BJ (cell line): ENCODE results near the gene CCDC61. TPM values are rescaled to one million over a fixed set of nuclear protein-coding genes. Genes with fewer than 3 reads are reported as not detected.

Experiments
- CTCF ChIA-PET: fragments of 350-600 bp; formaldehyde crosslinking; extraction: SDS; loops from one replicate; lab custom pipeline; 2021; ENCODE audit warnings: antibody characterized with exemption, inconsistent platforms; lab: Yijun Ruan, JAX
- POLR2A ChIA-PET: fragments of 300-600 bp; sonication (Branson Sonifier 250); formaldehyde crosslinking; extraction: SDS; loops from one replicate; lab custom pipeline; 2021; ENCODE audit warnings: antibody characterized with exemption; lab: Charles Lee
- DNase-seq: peaks from one replicate; pipeline ENCODE4 v3.0.0-alpha.2; 2011; ENCODE audit warnings: low read depth
- H3K27me3 ChIP-seq: 2 replicates; pipeline ENCODE4 v1.6.0; 2011; ENCODE audit warnings: low read length; ENCODE audit not compliant: control insufficient read depth, insufficient read depth
- H3K36me3 ChIP-seq: 2 replicates; pipeline ENCODE4 v1.5.1; 2011; ENCODE audit warnings: low read length; ENCODE audit not compliant: control insufficient read depth, insufficient read depth
- H3K4me3 ChIP-seq: 2 replicates; pipeline ENCODE4 v1.5.1; 2011; ENCODE audit warnings: low read depth, mild to moderate bottlenecking, control low read depth, low read length
- polyA plus RNA-seq: library from polyadenylated mRNA; depleted of rRNA; stranded (reverse); fragments of >200 nt; gene quantifications from 2 replicates; pipeline ENCODE4 v1.2.3, GENCODE V29; 2011
- TF ChIP-seq, protein P1 (sequence below): IDR thresholded peaks from 2 replicates; pipeline ENCODE4 v1.5.1; 2011; ENCODE audit warnings: low read depth, mild to moderate bottlenecking, control low read depth, inconsistent platforms, low read length, moderate library complexity; ENCODE audit not compliant: insufficient read depth

CCDC61 gene
- polyA plus RNA-seq, 1 experiment, result 8.4 TPM

DNA sequence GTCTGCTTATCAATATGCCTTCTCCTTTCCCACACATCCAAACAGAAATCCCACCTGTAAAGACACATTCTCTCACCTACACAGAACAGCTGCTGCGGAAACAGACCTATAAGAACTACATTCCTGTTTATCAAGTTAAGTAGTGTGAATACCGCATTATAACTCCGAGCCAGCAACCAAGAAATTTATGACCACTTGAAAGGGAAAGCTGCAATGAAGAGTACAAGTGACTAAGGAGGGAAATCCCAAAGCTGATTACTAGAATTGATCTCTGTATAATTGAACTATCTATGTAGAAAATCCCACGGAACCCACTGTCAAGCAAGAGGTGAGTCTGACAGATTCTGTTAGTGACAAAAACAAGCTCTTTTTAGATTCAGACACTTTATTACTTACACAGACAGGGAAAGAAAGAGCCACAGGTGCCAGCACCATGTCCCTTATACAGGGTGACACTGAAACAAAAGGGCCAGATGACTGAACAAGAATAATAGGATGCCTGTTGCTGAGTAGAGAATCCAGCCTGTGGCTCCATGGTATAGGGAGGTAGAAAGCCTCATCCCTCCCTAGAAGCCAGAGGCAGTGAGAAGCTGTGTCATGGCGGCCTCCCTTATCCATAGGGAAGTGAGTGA, 47.1 kb downstream of the CCDC61 start:
- H3K4me3 ChIP-seq, result no peak overlapping the region
- ChIA-PET CTCF (interaction anchor here (0.7 to 3.2 kb wide), 5 partner anchors 13 to 223 kb away, joined by 3 to 16 read pairs (median 5); no protein-coding TSS in a partner anchor), POLR2A (no interaction called here)
- peaks cover 35% of the 10 kb centered on the region for H3K27me3 ChIP-seq
- no peaks in the 10 kb centered on the region for H3K36me3 ChIP-seq
- TF ChIP-seq, protein P1, sequence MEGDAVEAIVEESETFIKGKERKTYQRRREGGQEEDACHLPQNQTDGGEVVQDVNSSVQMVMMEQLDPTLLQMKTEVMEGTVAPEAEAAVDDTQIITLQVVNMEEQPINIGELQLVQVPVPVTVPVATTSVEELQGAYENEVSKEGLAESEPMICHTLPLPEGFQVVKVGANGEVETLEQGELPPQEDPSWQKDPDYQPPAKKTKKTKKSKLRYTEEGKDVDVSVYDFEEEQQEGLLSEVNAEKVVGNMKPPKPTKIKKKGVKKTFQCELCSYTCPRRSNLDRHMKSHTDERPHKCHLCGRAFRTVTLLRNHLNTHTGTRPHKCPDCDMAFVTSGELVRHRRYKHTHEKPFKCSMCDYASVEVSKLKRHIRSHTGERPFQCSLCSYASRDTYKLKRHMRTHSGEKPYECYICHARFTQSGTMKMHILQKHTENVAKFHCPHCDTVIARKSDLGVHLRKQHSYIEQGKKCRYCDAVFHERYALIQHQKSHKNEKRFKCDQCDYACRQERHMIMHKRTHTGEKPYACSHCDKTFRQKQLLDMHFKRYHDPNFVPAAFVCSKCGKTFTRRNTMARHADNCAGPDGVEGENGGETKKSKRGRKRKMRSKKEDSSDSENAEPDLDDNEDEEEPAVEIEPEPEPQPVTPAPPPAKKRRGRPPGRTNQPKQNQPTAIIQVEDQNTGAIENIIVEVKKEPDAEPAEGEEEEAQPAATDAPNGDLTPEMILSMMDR, result no peak
- no peak for DNase-seq

DNA sequence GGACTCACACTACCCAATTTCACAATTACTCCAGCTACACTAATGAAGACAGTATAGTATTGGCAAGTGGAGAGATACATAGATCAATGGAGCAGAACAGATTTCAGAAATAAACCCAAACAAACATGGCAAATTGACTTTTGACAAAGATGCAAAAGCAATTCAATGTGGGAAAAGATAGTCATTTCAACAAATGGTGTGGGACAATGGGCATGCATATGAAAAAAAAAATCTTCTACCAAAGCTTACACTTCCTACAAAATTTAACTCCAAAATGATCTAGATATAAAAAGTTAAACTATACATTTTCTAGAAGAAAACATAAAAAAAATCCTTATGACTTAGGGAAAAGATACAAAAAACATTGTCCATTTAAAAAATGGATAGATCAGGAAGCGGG, 48.3 kb downstream of the CCDC61 start:
- TF ChIP-seq, protein P1, result no peak
- H3K36me3 ChIP-seq, result no peaks in the 10 kb centered on the region
- ChIA-PET CTCF (interaction anchor here (0.6 to 3.2 kb wide), 2 partner anchors 34 to 186 kb away, joined by 3 to 16 read pairs; partner anchors contain the start of gene IGFL1), POLR2A (no interaction called here)
- H3K4me3 ChIP-seq, result no peak overlapping the region
- DNase-seq, result no peak
- H3K27me3 ChIP-seq, result peaks cover 35% of the 10 kb centered on the region

DNA sequence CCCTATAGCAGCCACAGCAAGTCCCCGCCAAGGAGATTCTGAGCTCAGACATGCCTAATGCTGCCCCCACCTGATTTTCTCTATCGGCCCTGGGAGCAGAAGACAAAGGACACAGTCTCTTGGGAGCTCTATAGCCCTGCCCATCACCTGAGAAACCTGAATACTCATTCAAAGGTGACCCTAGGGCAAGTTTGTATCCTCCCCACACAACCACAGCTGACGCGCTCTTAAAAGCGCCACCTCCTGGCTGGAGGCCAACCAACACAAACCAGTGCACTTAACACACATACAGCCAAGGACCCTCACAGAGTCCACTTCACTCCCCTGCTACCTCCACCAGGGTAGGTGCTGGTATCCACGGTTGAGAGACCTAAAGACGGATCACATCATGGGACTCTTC, 54.3 kb downstream of the CCDC61 start:
- H3K36me3 ChIP-seq, result no peaks in the 10 kb centered on the region
- CTCF ChIA-PET, result interaction anchor here (0.6 to 4.5 kb wide), 3 partner anchors 21 to 216 kb away, joined by 3 to 26 read pairs (median 3); no protein-coding TSS in a partner anchor
- DNase-seq, result no peak
- TF ChIP-seq, protein P1, result no peak
- no peak overlapping the region for H3K4me3 ChIP-seq
- POLR2A ChIA-PET, result no interaction called here
- H3K27me3 ChIP-seq, result peaks cover 10% of the 10 kb centered on the region

DNA sequence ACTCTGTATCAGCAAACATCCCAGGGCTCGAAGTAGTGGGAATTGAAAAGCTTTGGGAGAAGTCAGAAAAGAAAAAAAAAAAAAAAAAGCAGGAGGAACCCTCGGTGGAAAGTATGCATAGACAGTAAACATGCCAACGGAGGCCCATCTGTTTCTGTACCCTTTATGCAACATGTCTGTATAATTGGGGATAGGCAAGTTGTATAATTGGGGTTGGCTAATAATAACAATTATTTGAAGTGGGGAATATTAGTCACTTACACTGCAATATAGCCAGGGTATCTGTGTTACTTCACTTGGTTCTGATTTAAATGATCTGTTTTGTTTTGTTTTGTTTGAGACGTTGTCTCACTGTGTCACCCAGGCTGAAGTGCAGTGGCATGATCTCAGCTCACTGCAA, 57.6 kb downstream of the CCDC61 start:
- POLR2A ChIA-PET, result no interaction called here
- H3K4me3 ChIP-seq, result no peak overlapping the region
- no peak for DNase-seq
- peaks cover 7% of the 10 kb centered on the region for H3K27me3 ChIP-seq
- TF ChIP-seq, protein P1, result no peak
- no peaks in the 10 kb centered on the region for H3K36me3 ChIP-seq
- CTCF ChIA-PET, result interaction anchor here (0.7 to 4.5 kb wide), 2 partner anchors 24 to 36 kb away, joined by 3 to 26 read pairs; no protein-coding TSS in a partner anchor

DNA sequence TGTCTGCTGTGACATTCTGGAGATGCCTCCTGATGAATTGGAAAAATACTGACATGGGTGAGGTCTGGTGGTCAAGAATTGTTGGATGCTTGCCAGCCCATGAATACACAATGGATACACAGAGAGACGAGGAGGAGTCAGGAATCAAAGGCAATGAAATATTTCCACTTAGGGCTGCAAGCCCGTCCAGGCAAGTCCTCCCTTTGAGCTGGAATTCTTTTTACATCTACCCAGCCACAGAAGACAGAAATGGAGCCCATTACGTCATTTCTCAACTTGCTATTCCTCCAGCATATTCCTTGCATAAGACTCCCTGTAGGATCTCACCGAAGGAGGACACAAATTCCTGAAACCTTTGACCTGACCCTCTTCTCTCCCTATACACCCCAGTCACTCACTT, 61.3 kb downstream of the CCDC61 start:
- Histone ChIP-seq H3K27me3 (peaks cover 7% of the 10 kb centered on the region), H3K4me3 (no peak overlapping the region), H3K36me3 (no peaks in the 10 kb centered on the region)
- POLR2A ChIA-PET, result no interaction called here
- CTCF ChIA-PET, result interaction anchor here (1.8 to 4.7 kb wide), 2 partner anchors 20 to 28 kb away, joined by 7 to 14 read pairs; no protein-coding TSS in a partner anchor
- DNase-seq, result no peak
- TF ChIP-seq, protein P1, result no peak
